Panc1 (cell line): ENCODE results near the gene SEC23A. TPM values are rescaled to one million over a fixed set of nuclear protein-coding genes. Genes with fewer than 3 reads are reported as not detected.

Experiments
- ATAC-seq: fragments of 200-7000 bp; cut with Tn5 transposase; 2 replicates; pipeline ENCODE4 v1.9.1; 2020; ENCODE audit warnings: mild to moderate bottlenecking, moderate library complexity
- BruUV-seq: library from RNA; stranded (reverse); fragments of 400-500 nt; replicated peaks from 2 replicates; lab custom pipeline; 2021; lab: Mats Ljungman, UMichigan
- CTCF ChIA-PET: fragments of 300-600 bp; sonication (Branson Sonifier 250); formaldehyde crosslinking; loops from one replicate; lab custom pipeline; 2022; ENCODE audit warnings: antibody characterized with exemption; lab: Charles Lee
- POLR2A ChIA-PET: fragments of 300-600 bp; sonication (Branson Sonifier 250); formaldehyde crosslinking; loops from one replicate; lab custom pipeline; 2022; ENCODE audit warnings: antibody characterized with exemption; lab: Charles Lee
- DNase-seq: peaks from one replicate; pipeline ENCODE4 v3.0.0-alpha.2; 2010; ENCODE audit warnings: low read depth, low spot score
- H3K27ac ChIP-seq: 2 replicates; pipeline ENCODE4 v1.5.1; 2011; ENCODE audit warnings: mild to moderate bottlenecking, low read length, inconsistent platforms
- H3K27me3 ChIP-seq: fragments of 200-500 bp; sonication (Bioruptor generic); 2 replicates; pipeline ENCODE4 v1.6.0; 2014; ENCODE audit warnings: low read length, inconsistent platforms; ENCODE audit not compliant: control insufficient read depth, insufficient read depth
- H3K36me3 ChIP-seq: fragments of 200-500 bp; sonication (Bioruptor generic); 2 replicates; pipeline ENCODE4 v1.5.1; 2014; ENCODE audit warnings: inconsistent platforms, mild to moderate bottlenecking, low read length, moderate library complexity; ENCODE audit not compliant: control insufficient read depth, insufficient read depth
- H3K4me1 ChIP-seq: 2 replicates; pipeline ENCODE4 v1.5.1; 2011; ENCODE audit warnings: inconsistent platforms, mild to moderate bottlenecking, low read length, moderate library complexity; ENCODE audit not compliant: control insufficient read depth, insufficient read depth
- H3K4me3 ChIP-seq, 2 experiments: 2 replicates each; pipeline ENCODE4 v1.5.1; 2011 to 2012; ENCODE audit warnings: low read depth in 2 of 2, low read length in 2 of 2, mild to moderate bottlenecking in 2 of 2, inconsistent platforms in 1 of 2, moderate library complexity in 1 of 2
- H3K9me3 ChIP-seq: fragments of 200-500 bp; sonication (Bioruptor generic); 2 replicates; pipeline ENCODE4 v1.5.1; 2014; ENCODE audit warnings: low read depth, mild to moderate bottlenecking, inconsistent platforms, low read length, moderate library complexity; ENCODE audit not compliant: control insufficient read depth, insufficient read depth
- POLR2AphosphoS5 ChIP-seq: IDR thresholded peaks from 2 replicates; pipeline ENCODE4 v1.6.1; 2012; ENCODE audit warnings: mild to moderate bottlenecking, low read depth, low read length, moderate library complexity
- SIN3A ChIP-seq: IDR thresholded peaks from 2 replicates; pipeline ENCODE4 v1.6.1; 2012; ENCODE audit warnings: low read depth, mild to moderate bottlenecking, low read length, moderate library complexity, borderline replicate concordance; ENCODE audit not compliant: insufficient read depth
- TCF7L2 ChIP-seq: IDR thresholded peaks from 2 replicates; pipeline ENCODE4 v1.6.1; 2011; ENCODE audit warnings: mild to moderate bottlenecking, low read depth, low read length, inconsistent platforms
- in situ Hi-C: cut with HindIII; loops from 2 replicates; pipeline ENCODE4 v1.10.0; 2016; ENCODE audit warnings: low sequenced_read_pairs, low pct_unique_long_range_greater_than_20kb
- intact Hi-C: fragments of 100-400 bp; cut with micrococcal nuclease; formaldehyde crosslinking; loops from one replicate; pipeline ENCODE4 v1.10.0; 2022; ENCODE audit not compliant: unreplicated experiment
- total RNA-seq: library from RNA; stranded (reverse); gene quantifications from one replicate; pipeline ENCODE4 v1.2.1, GENCODE V29; 2021; ENCODE audit not compliant: unreplicated experiment
- TF ChIP-seq, protein P1 (sequence below), 2 experiments: IDR thresholded peaks; 2 replicates each; pipeline ENCODE4 v1.6.1; 2011 to 2012; ENCODE audit warnings: low read depth in 2 of 2, control low read depth in 1 of 2, low read length in 1 of 2, mild to moderate bottlenecking in 1 of 2, moderate library complexity in 1 of 2; ENCODE audit not compliant: insufficient read depth in 1 of 2
- TF ChIP-seq, protein P2 (sequence below): fragments of 450-650 bp; IDR thresholded peaks from 2 replicates; pipeline ENCODE4 v1.5.1; 2017; ENCODE audit warnings: mild to moderate bottlenecking

SEC23A gene
- total RNA-seq, 1 experiment from 2014 or later = 76.7 TPM

DNA sequence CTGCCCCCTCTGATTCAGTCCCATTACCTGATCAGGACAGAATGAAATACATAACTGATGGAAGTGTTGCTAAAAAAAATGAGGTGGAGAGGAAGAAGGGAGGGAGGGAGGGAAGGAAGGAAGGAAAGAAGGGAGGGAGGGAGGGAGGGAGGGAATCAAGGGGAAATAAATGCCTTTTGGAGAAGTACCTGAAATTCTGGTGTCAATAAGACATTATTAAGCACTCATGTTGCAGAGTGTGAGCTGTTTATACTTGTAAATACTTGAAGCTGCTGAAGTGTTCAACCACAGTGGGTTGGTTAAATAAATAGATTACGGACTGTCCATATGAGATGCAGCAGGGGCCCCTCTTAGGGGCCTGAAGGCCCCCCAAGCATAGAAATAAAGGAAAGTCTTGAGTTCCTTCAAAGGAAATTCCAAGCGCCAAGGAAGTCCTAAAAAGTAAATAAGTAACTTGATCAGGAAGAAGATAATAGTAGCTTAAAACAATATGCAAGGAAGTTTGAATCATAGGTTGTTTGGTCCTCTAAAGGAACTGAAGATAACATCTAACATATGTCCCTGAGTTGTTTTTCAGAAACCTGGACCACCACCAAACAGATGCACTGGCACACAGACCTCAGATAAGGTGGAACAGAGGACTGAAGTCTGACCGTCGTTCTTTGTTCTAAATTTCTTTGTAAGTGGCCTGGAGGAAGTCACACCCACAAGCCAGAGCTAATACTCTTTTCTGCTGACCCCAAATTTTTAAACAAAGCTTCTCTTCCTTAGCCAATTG, 110.8 kb downstream of the SEC23A start:
- Histone ChIP-seq H3K27ac (no peak overlapping the region), H3K4me1 (no peaks in the 10 kb centered on the region), H3K9me3 (no peaks in the 10 kb centered on the region), H3K4me3 (no peak overlapping the region), H3K36me3 (no peaks in the 10 kb centered on the region), H3K27me3 (no peaks in the 10 kb centered on the region)
- ATAC-seq = no peak
- no TSS peak for BruUV-seq
- TF ChIP-seq, protein P1, sequence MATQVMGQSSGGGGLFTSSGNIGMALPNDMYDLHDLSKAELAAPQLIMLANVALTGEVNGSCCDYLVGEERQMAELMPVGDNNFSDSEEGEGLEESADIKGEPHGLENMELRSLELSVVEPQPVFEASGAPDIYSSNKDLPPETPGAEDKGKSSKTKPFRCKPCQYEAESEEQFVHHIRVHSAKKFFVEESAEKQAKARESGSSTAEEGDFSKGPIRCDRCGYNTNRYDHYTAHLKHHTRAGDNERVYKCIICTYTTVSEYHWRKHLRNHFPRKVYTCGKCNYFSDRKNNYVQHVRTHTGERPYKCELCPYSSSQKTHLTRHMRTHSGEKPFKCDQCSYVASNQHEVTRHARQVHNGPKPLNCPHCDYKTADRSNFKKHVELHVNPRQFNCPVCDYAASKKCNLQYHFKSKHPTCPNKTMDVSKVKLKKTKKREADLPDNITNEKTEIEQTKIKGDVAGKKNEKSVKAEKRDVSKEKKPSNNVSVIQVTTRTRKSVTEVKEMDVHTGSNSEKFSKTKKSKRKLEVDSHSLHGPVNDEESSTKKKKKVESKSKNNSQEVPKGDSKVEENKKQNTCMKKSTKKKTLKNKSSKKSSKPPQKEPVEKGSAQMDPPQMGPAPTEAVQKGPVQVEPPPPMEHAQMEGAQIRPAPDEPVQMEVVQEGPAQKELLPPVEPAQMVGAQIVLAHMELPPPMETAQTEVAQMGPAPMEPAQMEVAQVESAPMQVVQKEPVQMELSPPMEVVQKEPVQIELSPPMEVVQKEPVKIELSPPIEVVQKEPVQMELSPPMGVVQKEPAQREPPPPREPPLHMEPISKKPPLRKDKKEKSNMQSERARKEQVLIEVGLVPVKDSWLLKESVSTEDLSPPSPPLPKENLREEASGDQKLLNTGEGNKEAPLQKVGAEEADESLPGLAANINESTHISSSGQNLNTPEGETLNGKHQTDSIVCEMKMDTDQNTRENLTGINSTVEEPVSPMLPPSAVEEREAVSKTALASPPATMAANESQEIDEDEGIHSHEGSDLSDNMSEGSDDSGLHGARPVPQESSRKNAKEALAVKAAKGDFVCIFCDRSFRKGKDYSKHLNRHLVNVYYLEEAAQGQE (IDR thresholded peaks at IDR 0.05; ENCODE audit: insufficient read depth in 1 of 2, low read depth in 2 of 2, low read length in 1 of 2) = no peak
- TF ChIP-seq, protein P2, sequence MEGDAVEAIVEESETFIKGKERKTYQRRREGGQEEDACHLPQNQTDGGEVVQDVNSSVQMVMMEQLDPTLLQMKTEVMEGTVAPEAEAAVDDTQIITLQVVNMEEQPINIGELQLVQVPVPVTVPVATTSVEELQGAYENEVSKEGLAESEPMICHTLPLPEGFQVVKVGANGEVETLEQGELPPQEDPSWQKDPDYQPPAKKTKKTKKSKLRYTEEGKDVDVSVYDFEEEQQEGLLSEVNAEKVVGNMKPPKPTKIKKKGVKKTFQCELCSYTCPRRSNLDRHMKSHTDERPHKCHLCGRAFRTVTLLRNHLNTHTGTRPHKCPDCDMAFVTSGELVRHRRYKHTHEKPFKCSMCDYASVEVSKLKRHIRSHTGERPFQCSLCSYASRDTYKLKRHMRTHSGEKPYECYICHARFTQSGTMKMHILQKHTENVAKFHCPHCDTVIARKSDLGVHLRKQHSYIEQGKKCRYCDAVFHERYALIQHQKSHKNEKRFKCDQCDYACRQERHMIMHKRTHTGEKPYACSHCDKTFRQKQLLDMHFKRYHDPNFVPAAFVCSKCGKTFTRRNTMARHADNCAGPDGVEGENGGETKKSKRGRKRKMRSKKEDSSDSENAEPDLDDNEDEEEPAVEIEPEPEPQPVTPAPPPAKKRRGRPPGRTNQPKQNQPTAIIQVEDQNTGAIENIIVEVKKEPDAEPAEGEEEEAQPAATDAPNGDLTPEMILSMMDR = no peak
- no peak for TF ChIP-seq SIN3A
- TF ChIP-seq TCF7L2 = no peak
- no peak for TF ChIP-seq POLR2AphosphoS5
- in situ Hi-C loops (no loop called here), intact Hi-C loops (no loop called here)
- POLR2A ChIA-PET = no interaction called here
- CTCF ChIA-PET = no interaction called here
- DNase-seq = no peak

DNA sequence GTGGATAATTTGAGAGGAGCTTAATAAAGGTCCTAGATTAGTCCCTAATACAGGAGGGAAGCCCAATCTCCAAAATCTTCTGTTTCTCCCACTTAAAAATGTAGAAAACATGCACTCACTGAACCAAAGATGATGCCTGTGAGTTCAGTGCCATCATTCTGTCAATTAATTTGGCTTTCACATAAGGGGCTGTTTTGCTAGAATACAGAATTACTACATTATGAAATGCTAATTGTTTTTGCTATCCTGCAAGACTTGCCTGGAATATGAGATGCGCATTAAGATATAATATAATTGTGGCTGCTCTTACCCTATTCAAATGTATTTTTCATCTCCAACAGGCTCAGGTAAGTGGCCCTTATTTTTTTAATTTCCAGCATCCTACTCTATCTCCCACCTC, 111.7 kb downstream of the SEC23A start:
- H3K27me3 ChIP-seq = no peaks in the 10 kb centered on the region

DNA sequence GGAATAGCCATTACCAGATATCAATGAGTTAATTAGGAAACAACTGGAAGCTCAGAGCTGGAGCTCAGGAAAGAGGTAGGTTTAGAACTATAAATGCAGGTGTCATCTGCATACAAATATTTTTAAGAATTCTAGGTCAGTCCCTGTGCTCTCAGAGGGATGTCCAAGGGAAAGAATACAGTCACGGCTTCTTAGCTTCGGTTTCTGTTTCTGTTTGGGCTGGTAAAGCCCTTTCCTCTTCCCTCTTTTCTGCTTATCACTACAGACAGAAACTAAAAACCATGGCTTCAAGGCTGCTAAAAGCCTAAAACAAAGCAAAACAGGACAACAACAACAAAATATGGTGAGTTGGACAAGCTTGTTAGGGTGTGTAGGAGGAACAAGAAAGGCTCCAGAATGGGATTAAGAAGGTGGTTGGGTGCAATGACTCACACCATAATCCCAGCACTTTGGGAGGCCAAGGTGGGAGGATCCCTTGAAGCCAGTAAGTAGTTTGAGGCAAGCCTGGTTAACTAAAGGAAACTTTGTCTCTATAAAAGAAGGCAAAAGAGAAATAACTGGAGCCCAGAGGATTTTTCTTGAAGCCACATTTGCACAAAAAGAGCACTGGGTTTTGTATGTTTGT, 113.0 kb downstream of the SEC23A start:
- Histone ChIP-seq H3K4me3 (no peak overlapping the region), H3K9me3 (no peaks in the 10 kb centered on the region), H3K4me1 (no peaks in the 10 kb centered on the region), H3K27me3 (no peaks in the 10 kb centered on the region), H3K27ac (no peak overlapping the region), H3K36me3 (no peaks in the 10 kb centered on the region)
- TF ChIP-seq, protein P1 (IDR thresholded peaks at IDR 0.05; ENCODE audit: insufficient read depth in 1 of 2, low read depth in 2 of 2, low read length in 1 of 2) = no peak
- no peak for TF ChIP-seq TCF7L2
- TF ChIP-seq POLR2AphosphoS5 = no peak
- TF ChIP-seq, protein P2 = no peak
- no peak for TF ChIP-seq SIN3A
- DNase-seq = no peak
- ChIA-PET POLR2A (no interaction called here), CTCF (no interaction called here)
- intact Hi-C loops (no loop called here), in situ Hi-C loops (no loop called here)
- no TSS peak for BruUV-seq
- no peak for ATAC-seq

More for the DNA sequence above, 111.7 kb downstream of the SEC23A start:
- Histone ChIP-seq H3K36me3 (no peaks in the 10 kb centered on the region), H3K9me3 (no peaks in the 10 kb centered on the region), H3K27ac (no peak overlapping the region), H3K4me3 (no peak overlapping the region), H3K4me1 (no peaks in the 10 kb centered on the region)
- DNase-seq = no peak
- CTCF ChIA-PET = no interaction called here
- BruUV-seq = no TSS peak
- ATAC-seq = no peak
- POLR2A ChIA-PET = no interaction called here
- intact Hi-C loops (no loop called here), in situ Hi-C loops (no loop called here)
- no peak for TF ChIP-seq TCF7L2
